Caco-2 (cell line): ENCODE data around the gene TMCC1. TPM values are rescaled to one million over a fixed set of nuclear protein-coding genes. Genes with fewer than 3 reads are reported as not detected.
A peak's percentile ranks its signal among the peaks of the same experiment; 100 is the strongest.

ENCODE experiments used
- BruUV-seq: library from RNA; stranded (reverse); fragments of 400-500 nt; replicated peaks from 2 replicates; lab custom pipeline; 2021; lab: Mats Ljungman, UMichigan
- CTCF ChIA-PET: fragments of 300-600 bp; sonication (Branson Sonifier 250); formaldehyde crosslinking; loops from one replicate; lab custom pipeline; 2022; ENCODE audit warnings: antibody characterized with exemption; lab: Charles Lee
- POLR2A ChIA-PET: fragments of 300-600 bp; sonication (Branson Sonifier 250); formaldehyde crosslinking; loops from one replicate; lab custom pipeline; 2022; ENCODE audit warnings: antibody characterized with exemption; lab: Charles Lee
- DNase-seq, 2 experiments: peaks; one replicate each; pipeline versions ENCODE4 v3.0.0 to v3.0.0-alpha.2; 2020 to 2022
- H3K27me3 ChIP-seq: replicated peaks from 2 replicates; pipeline ENCODE4 v1.6.0; 2011; ENCODE audit warnings: low read length; ENCODE audit not compliant: control insufficient read depth, insufficient read depth
- H3K36me3 ChIP-seq: 2 replicates; pipeline ENCODE4 v1.5.1; 2011; ENCODE audit warnings: low read length; ENCODE audit not compliant: control insufficient read depth, insufficient read depth
- H3K4me1 ChIP-seq: fragments of 250-450 bp; sonication (Bioruptor Pico); 2 replicates; pipeline ENCODE4 v1.5.1; 2020; ENCODE audit warnings: mild to moderate bottlenecking
- H3K4me3 ChIP-seq: 2 replicates; pipeline ENCODE4 v1.5.1; 2011; ENCODE audit warnings: low read depth, mild to moderate bottlenecking, control low read depth, low read length
- H3K9me3 ChIP-seq: fragments of 250-450 bp; sonication (Bioruptor Pico); 2 replicates; pipeline ENCODE4 v1.5.1; 2020; ENCODE audit warnings: mild to moderate bottlenecking, moderate library complexity
- H3K27ac Mint-ChIP-seq: one replicate; pipeline ENCODE4 v1.8.0; 2022; ENCODE audit warnings: mixed read lengths; ENCODE audit not compliant: unreplicated experiment
- H3K27me3 Mint-ChIP-seq: one replicate; pipeline ENCODE4 v1.8.0; 2022; ENCODE audit warnings: mixed read lengths; ENCODE audit not compliant: insufficient read depth, unreplicated experiment
- H3K36me3 Mint-ChIP-seq: one replicate; pipeline ENCODE4 v1.8.0; 2022; ENCODE audit warnings: mild to moderate bottlenecking, mixed read lengths; ENCODE audit not compliant: insufficient read depth, unreplicated experiment
- H3K4me1 Mint-ChIP-seq: one replicate; pipeline ENCODE4 v1.8.0; 2022; ENCODE audit warnings: low read depth, mixed read lengths; ENCODE audit not compliant: unreplicated experiment
- H3K4me3 Mint-ChIP-seq: one replicate; pipeline ENCODE4 v1.8.0; 2022; ENCODE audit warnings: mild to moderate bottlenecking, moderate library complexity, mixed read lengths; ENCODE audit not compliant: unreplicated experiment
- H3K9me3 Mint-ChIP-seq: one replicate; pipeline ENCODE4 v1.8.0; 2022; ENCODE audit warnings: mixed read lengths; ENCODE audit not compliant: unreplicated experiment
- intact Hi-C: fragments of 100-400 bp; cut with micrococcal nuclease; formaldehyde crosslinking; loops from one replicate; pipeline ENCODE4 v1.10.0; 2022; ENCODE audit not compliant: unreplicated experiment
- total RNA-seq: library from RNA; stranded (reverse); gene quantifications from 2 replicates; pipeline ENCODE4 v1.2.3, GENCODE V29; 2022
- TF ChIP-seq, protein P1 (sequence below), 2 experiments: fragments of 200-600 bp in 1 of 2; IDR thresholded peaks; 1 replicate in 1 of 2; 2 replicates in 1 of 2; pipeline versions ENCODE4 v1.5.1 to v1.8.0; 2011 to 2022; ENCODE audit warnings: antibody characterized with exemption in 1 of 2, control low read depth in 1 of 2, inconsistent platforms in 1 of 2, low read depth in 1 of 2, low read length in 1 of 2, mild to moderate bottlenecking in 1 of 2, moderate library complexity in 1 of 2; ENCODE audit not compliant: insufficient read depth in 1 of 2, severe bottlenecking in 1 of 2, unreplicated experiment in 1 of 2

TMCC1 gene
- total RNA-seq, 1 experiment from 2014 or later: 27.8 TPM

DNA sequence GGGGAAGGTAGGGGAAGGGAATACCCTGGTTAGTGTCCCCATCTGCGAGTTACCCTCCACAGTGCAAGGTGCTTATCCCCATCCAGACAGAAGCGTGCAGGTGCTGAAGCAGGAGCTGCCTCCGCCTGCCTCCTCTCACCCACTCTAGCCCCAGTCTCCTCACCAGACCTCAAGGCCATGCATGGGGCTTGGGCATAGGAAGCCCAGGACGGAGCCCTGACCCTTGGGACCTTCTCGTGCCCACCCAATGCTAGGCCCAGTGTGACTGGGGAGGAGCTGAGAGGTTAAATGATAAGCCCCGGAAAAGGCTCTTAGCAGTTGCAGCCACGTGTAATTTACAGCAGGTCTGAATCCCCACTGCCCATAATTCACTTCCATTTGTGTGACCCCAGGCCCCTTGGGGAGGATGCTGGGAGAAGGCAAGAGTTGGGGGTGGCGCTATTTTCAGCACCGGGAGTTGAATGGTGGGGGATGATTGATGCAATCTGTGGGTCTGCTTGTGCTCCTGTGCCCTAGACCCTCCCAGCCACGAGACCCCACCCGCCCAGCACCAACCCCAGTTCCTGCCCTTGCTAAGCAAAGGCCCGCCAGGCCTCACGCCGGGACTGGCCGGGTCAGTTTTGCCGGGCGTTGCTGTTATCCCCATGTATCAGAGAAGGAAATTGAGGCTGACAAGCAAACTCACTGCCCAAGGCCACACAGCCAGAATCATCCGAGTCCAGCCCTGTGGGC, 272.5 kb downstream of the TMCC1 start:
- no peaks in the 10 kb centered on the region for H3K36me3 ChIP-seq
- CTCF ChIA-PET: no interaction called here
- no peaks in the 10 kb centered on the region for H3K9me3 Mint-ChIP-seq
- H3K9me3 ChIP-seq: no peaks in the 10 kb centered on the region
- no peak overlapping the region for H3K4me3 Mint-ChIP-seq
- peaks cover 7% of the 10 kb centered on the region for H3K36me3 Mint-ChIP-seq
- H3K4me1 Mint-ChIP-seq: peaks cover 11% of the 10 kb centered on the region
- no peak overlapping the region for H3K4me3 ChIP-seq
- BruUV-seq: no TSS peak
- peaks cover 11% of the 10 kb centered on the region for H3K4me1 ChIP-seq
- no peak for DNase-seq
- intact Hi-C loops: no loop called here
- no peak overlapping the region for H3K27ac Mint-ChIP-seq
- TF ChIP-seq, protein P1, sequence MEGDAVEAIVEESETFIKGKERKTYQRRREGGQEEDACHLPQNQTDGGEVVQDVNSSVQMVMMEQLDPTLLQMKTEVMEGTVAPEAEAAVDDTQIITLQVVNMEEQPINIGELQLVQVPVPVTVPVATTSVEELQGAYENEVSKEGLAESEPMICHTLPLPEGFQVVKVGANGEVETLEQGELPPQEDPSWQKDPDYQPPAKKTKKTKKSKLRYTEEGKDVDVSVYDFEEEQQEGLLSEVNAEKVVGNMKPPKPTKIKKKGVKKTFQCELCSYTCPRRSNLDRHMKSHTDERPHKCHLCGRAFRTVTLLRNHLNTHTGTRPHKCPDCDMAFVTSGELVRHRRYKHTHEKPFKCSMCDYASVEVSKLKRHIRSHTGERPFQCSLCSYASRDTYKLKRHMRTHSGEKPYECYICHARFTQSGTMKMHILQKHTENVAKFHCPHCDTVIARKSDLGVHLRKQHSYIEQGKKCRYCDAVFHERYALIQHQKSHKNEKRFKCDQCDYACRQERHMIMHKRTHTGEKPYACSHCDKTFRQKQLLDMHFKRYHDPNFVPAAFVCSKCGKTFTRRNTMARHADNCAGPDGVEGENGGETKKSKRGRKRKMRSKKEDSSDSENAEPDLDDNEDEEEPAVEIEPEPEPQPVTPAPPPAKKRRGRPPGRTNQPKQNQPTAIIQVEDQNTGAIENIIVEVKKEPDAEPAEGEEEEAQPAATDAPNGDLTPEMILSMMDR (IDR thresholded peaks at IDR 0.05; ENCODE audit: insufficient read depth in 1 of 2, low read depth in 1 of 2, low read length in 1 of 2, severe bottlenecking in 1 of 2, unreplicated experiment in 1 of 2): no peak
- H3K27me3 ChIP-seq: no peaks in the 10 kb centered on the region
- no peaks in the 10 kb centered on the region for H3K27me3 Mint-ChIP-seq
- POLR2A ChIA-PET: no interaction called here

DNA sequence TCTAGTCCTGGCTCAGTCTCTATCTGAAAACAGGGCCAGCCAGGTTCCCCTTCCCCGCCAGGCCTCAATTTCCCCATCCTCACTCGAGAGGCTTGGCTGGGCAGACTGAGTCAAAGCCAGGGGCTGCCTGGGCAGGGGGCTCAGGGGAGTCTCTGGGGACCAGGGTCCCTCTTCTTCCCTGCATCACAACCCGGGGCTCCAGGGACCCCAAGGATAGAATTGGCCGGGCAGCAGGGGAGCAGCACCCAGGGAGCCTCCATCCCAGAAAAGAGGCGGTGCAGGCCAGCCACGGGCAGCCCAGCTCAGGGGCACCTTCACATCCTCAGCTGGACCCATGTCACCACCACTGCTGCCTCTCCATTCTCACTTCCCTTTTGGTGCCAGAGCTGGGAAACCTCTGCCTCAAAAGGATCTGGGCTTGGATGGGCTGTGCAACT, 273.8 kb downstream of the TMCC1 start:
- Histone ChIP-seq H3K9me3 (no peaks in the 10 kb centered on the region), H3K4me1 (no peaks in the 10 kb centered on the region), H3K4me3 (no peak overlapping the region), H3K36me3 (no peaks in the 10 kb centered on the region), H3K27me3 (no peaks in the 10 kb centered on the region)
- ChIA-PET POLR2A (no interaction called here), CTCF (no interaction called here)
- peak in 1 of 2 experiments; percentile 23 for DNase-seq
- Mint-ChIP-seq H3K27me3 (no peaks in the 10 kb centered on the region), H3K36me3 (peaks cover 6% of the 10 kb centered on the region), H3K4me1 (peaks cover 3% of the 10 kb centered on the region), H3K4me3 (no peak overlapping the region), H3K9me3 (no peaks in the 10 kb centered on the region), H3K27ac (no peak overlapping the region)
- TF ChIP-seq, protein P1 (IDR thresholded peaks at IDR 0.05; ENCODE audit: insufficient read depth in 1 of 2, low read depth in 1 of 2, low read length in 1 of 2, severe bottlenecking in 1 of 2, unreplicated experiment in 1 of 2): no peak
- no TSS peak for BruUV-seq
- intact Hi-C loops: no loop called here

DNA sequence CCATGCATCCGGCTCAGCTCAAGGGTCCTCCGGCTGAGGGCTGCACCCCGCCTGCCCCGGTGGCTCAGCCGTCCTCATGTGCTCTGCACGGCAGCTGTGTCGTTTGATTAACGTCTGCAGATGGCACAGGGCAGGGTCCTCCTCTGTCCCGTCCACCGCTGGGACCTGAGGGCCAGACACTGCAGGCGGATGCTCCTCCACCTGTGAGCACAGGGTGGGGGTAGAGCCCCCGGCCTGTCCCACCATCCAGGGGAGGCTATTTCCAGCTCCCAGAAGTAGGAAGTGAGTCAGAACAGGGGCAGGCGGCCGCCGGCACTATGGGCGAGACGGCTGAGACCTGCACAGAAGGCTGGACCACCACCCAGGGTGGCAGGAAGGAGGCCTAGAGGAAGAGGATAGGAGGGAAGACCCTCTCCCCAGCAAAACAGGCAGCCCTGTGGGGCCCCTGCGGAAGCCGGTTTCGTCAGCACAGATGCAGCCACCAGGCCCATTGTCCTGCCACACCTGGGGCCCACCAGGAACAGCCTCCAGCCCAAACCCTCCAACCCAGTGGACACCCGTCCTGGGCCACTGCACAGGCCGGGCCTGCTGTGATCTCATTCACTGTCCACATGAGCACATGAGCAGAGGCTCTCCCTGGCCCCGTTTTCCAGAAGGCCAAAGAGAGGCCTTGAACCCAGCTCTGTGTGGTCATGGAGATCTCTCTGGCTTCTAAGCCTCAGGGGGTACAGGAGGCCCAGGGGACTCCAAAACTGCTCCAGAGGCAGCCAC, 274.4 kb downstream of the TMCC1 start:
- no peaks in the 10 kb centered on the region for H3K36me3 ChIP-seq
- H3K27me3 Mint-ChIP-seq: no peaks in the 10 kb centered on the region
- no peaks in the 10 kb centered on the region for H3K4me1 ChIP-seq
- no peaks in the 10 kb centered on the region for H3K9me3 ChIP-seq
- TF ChIP-seq, protein P1 (IDR thresholded peaks at IDR 0.05; ENCODE audit: insufficient read depth in 1 of 2, low read depth in 1 of 2, low read length in 1 of 2, severe bottlenecking in 1 of 2, unreplicated experiment in 1 of 2): no peak
- no peak overlapping the region for H3K4me3 ChIP-seq
- POLR2A ChIA-PET: no interaction called here
- H3K27me3 ChIP-seq: no peaks in the 10 kb centered on the region
- peak in 1 of 2 experiments; percentile 27 for DNase-seq
- H3K4me3 Mint-ChIP-seq: no peak overlapping the region
- no peaks in the 10 kb centered on the region for H3K9me3 Mint-ChIP-seq
- no peaks in the 10 kb centered on the region for H3K4me1 Mint-ChIP-seq
- peaks cover 6% of the 10 kb centered on the region for H3K36me3 Mint-ChIP-seq
- CTCF ChIA-PET: no interaction called here
- no peak overlapping the region for H3K27ac Mint-ChIP-seq
- intact Hi-C loops: no loop called here
- BruUV-seq: no TSS peak
